Measurements from ENCODE around the gene PICK1.

GRCh38 chr22:38026130-38027111 lies 30.8 kb upstream of the PICK1 start:
- TF ChIP-seq CTCF (IDR thresholded peaks at IDR 0.05) (no peak), POLR2AphosphoS5 (IDR thresholded peaks at IDR 0.05; ENCODE audit: low read depth, low read length) (no peak), REST (IDR thresholded peaks at IDR 0.05; ENCODE audit: insufficient read depth in 1 of 2, low read depth in 2 of 2, low read length in 1 of 2) (no peak), TCF7L2 (IDR thresholded peaks at IDR 0.05; ENCODE audit: low read depth, low read length) (no peak), SIN3A (IDR thresholded peaks at IDR 0.05; ENCODE audit: borderline replicate concordance, insufficient read depth, low read depth, low read length) (no peak)
